ENCODE data around the gene ITGA8. TPM values are rescaled to one million over a fixed set of nuclear protein-coding genes. Genes with fewer than 3 reads are reported as not detected.

Gene ITGA8
- total and polyA plus RNA-seq, 4 donors = 4.7 to 55.2 (median 10.7) TPM

GRCh38 chr10:15751046-15751445 lies 31.3 kb upstream of the ITGA8 start:
- H3K9me3 ChIP-seq (ENCODE audit: control insufficient read depth, insufficient read depth, low read length) = no peaks in the 10 kb centered on the region
- H3K36me3 ChIP-seq (ENCODE audit: control insufficient read depth, insufficient read depth, low read length) = no peaks in the 10 kb centered on the region
- H3K4me3 ChIP-seq (ENCODE audit: low read depth, low read length) = no peak overlapping the region
- no peak for DNase-seq (ENCODE audit: low read depth in 4 of 6, low spot score in 6 of 6)
- WGBS (ENCODE audit: insufficient coverage) = no CpG with 5 or more reads among the region's 5 CpGs
- H3K27me3 ChIP-seq (ENCODE audit: control insufficient read depth, insufficient read depth, low read length) = no peaks in the 10 kb centered on the region
- H3K4me1 ChIP-seq (ENCODE audit: control insufficient read depth, insufficient read depth, low read length) = no peaks in the 10 kb centered on the region
- H3K27ac ChIP-seq (ENCODE audit: low read depth, low read length) = no peak overlapping the region

GRCh38 chr10:15748126-15748525 lies 28.4 kb upstream of the ITGA8 start:
- no peak overlapping the region for H3K27ac ChIP-seq (ENCODE audit: low read depth, low read length)
- DNase-seq (ENCODE audit: low read depth in 4 of 6, low spot score in 6 of 6) = peak in 2 of 6 donors; percentile 48 to 75
- H3K4me1 ChIP-seq (ENCODE audit: control insufficient read depth, insufficient read depth, low read length) = no peaks in the 10 kb centered on the region
- no peaks in the 10 kb centered on the region for H3K27me3 ChIP-seq (ENCODE audit: control insufficient read depth, insufficient read depth, low read length)
- WGBS (ENCODE audit: insufficient coverage) = no CpG with 5 or more reads among the region's 3 CpGs
- H3K9me3 ChIP-seq (ENCODE audit: control insufficient read depth, insufficient read depth, low read length) = no peaks in the 10 kb centered on the region
- no peaks in the 10 kb centered on the region for H3K36me3 ChIP-seq (ENCODE audit: control insufficient read depth, insufficient read depth, low read length)
- no peak overlapping the region for H3K4me3 ChIP-seq (ENCODE audit: low read depth, low read length)

GRCh38 chr10:15747632-15748031 lies 27.9 kb upstream of the ITGA8 start:
- Histone ChIP-seq H3K27ac (ENCODE audit: low read depth, low read length) (no peak overlapping the region), H3K27me3 (ENCODE audit: control insufficient read depth, insufficient read depth, low read length) (no peaks in the 10 kb centered on the region), H3K4me1 (ENCODE audit: control insufficient read depth, insufficient read depth, low read length) (no peaks in the 10 kb centered on the region), H3K4me3 (ENCODE audit: low read depth, low read length) (no peak overlapping the region), H3K9me3 (ENCODE audit: control insufficient read depth, insufficient read depth, low read length) (no peaks in the 10 kb centered on the region), H3K36me3 (ENCODE audit: control insufficient read depth, insufficient read depth, low read length) (no peaks in the 10 kb centered on the region)
- 42% methylated on average over 2 of the region's 3 CpGs for WGBS (ENCODE audit: insufficient coverage)
- DNase-seq (ENCODE audit: low read depth in 4 of 6, low spot score in 6 of 6) = no peak

- Histone ChIP-seq H3K4me1 (ENCODE audit: control insufficient read depth, insufficient read depth, low read length) (no peaks in the 10 kb centered on the region), H3K9me3 (ENCODE audit: control insufficient read depth, insufficient read depth, low read length) (no peaks in the 10 kb centered on the region), H3K4me3 (ENCODE audit: low read depth, low read length) (no peak overlapping the region), H3K36me3 (ENCODE audit: control insufficient read depth, insufficient read depth, low read length) (no peaks in the 10 kb centered on the region), H3K27ac (ENCODE audit: low read depth, low read length) (no peak overlapping the region), H3K27me3 (ENCODE audit: control insufficient read depth, insufficient read depth, low read length) (no peaks in the 10 kb centered on the region)
- WGBS (ENCODE audit: insufficient coverage) = no CpG with 5 or more reads among the region's 1 CpG
- DNase-seq (ENCODE audit: low read depth in 4 of 6, low spot score in 6 of 6) = peak in 1 of 6 donors; percentile 16
Observed at GRCh38 chr10:15745751-15746150, 26.0 kb upstream of the ITGA8 start.

GRCh38 chr10:15744217-15744865 lies 24.6 kb upstream of the ITGA8 start:
- H3K27me3 ChIP-seq (ENCODE audit: control insufficient read depth, insufficient read depth, low read length) = no peaks in the 10 kb centered on the region
- WGBS (ENCODE audit: insufficient coverage) = 75% methylated on average over 2 of the region's 7 CpGs
- H3K4me3 ChIP-seq (ENCODE audit: low read depth, low read length) = no peak overlapping the region
- DNase-seq (ENCODE audit: low read depth in 4 of 6, low spot score in 6 of 6) = peak in 1 of 6 donors; percentile 31
- H3K9me3 ChIP-seq (ENCODE audit: control insufficient read depth, insufficient read depth, low read length) = no peaks in the 10 kb centered on the region
- no peak overlapping the region for H3K27ac ChIP-seq (ENCODE audit: low read depth, low read length)
- H3K4me1 ChIP-seq (ENCODE audit: control insufficient read depth, insufficient read depth, low read length) = no peaks in the 10 kb centered on the region
- no peaks in the 10 kb centered on the region for H3K36me3 ChIP-seq (ENCODE audit: control insufficient read depth, insufficient read depth, low read length)

GRCh38 chr10:15743443-15743842 lies 23.7 kb upstream of the ITGA8 start:
- H3K4me1 ChIP-seq (ENCODE audit: control insufficient read depth, insufficient read depth, low read length) = no peaks in the 10 kb centered on the region
- WGBS (ENCODE audit: insufficient coverage) = 83% methylated on average over 2 of the region's 2 CpGs
- no peaks in the 10 kb centered on the region for H3K27me3 ChIP-seq (ENCODE audit: control insufficient read depth, insufficient read depth, low read length)

GRCh38 chr10:15742836-15743235 lies 23.1 kb upstream of the ITGA8 start:
- no peaks in the 10 kb centered on the region for H3K36me3 ChIP-seq (ENCODE audit: control insufficient read depth, insufficient read depth, low read length)
- no peak overlapping the region for H3K4me3 ChIP-seq (ENCODE audit: low read depth, low read length)
- no peaks in the 10 kb centered on the region for H3K9me3 ChIP-seq (ENCODE audit: control insufficient read depth, insufficient read depth, low read length)
- no peak overlapping the region for H3K27ac ChIP-seq (ENCODE audit: low read depth, low read length)
- no peak for DNase-seq (ENCODE audit: low read depth in 4 of 6, low spot score in 6 of 6)
- no peaks in the 10 kb centered on the region for H3K27me3 ChIP-seq (ENCODE audit: control insufficient read depth, insufficient read depth, low read length)
- WGBS (ENCODE audit: insufficient coverage) = no CpG with 5 or more reads among the region's 3 CpGs
- H3K4me1 ChIP-seq (ENCODE audit: control insufficient read depth, insufficient read depth, low read length) = no peaks in the 10 kb centered on the region

More at GRCh38 chr10:15743443-15743842, 23.7 kb upstream of the ITGA8 start:
- no peaks in the 10 kb centered on the region for H3K9me3 ChIP-seq (ENCODE audit: control insufficient read depth, insufficient read depth, low read length)
- no peak for DNase-seq (ENCODE audit: low read depth in 4 of 6, low spot score in 6 of 6)
- no peaks in the 10 kb centered on the region for H3K36me3 ChIP-seq (ENCODE audit: control insufficient read depth, insufficient read depth, low read length)
- no peak overlapping the region for H3K4me3 ChIP-seq (ENCODE audit: low read depth, low read length)
- H3K27ac ChIP-seq (ENCODE audit: low read depth, low read length) = no peak overlapping the region

- H3K27ac ChIP-seq (ENCODE audit: low read depth, low read length) = no peak overlapping the region
- H3K36me3 ChIP-seq (ENCODE audit: control insufficient read depth, insufficient read depth, low read length) = no peaks in the 10 kb centered on the region
- no peaks in the 10 kb centered on the region for H3K27me3 ChIP-seq (ENCODE audit: control insufficient read depth, insufficient read depth, low read length)
- no peaks in the 10 kb centered on the region for H3K9me3 ChIP-seq (ENCODE audit: control insufficient read depth, insufficient read depth, low read length)
- no peak overlapping the region for H3K4me3 ChIP-seq (ENCODE audit: low read depth, low read length)
- H3K4me1 ChIP-seq (ENCODE audit: control insufficient read depth, insufficient read depth, low read length) = no peaks in the 10 kb centered on the region
- WGBS (ENCODE audit: insufficient coverage) = no CpG with 5 or more reads among the region's 5 CpGs
- no peak for DNase-seq (ENCODE audit: low read depth in 4 of 6, low spot score in 6 of 6)
Observed at GRCh38 chr10:15742102-15742501, 22.4 kb upstream of the ITGA8 start.

GRCh38 chr10:15741581-15741980 lies 21.9 kb upstream of the ITGA8 start:
- 100% methylated on average over 1 of the region's 5 CpGs for WGBS (ENCODE audit: insufficient coverage)

GRCh38 chr10:15740261-15740660 lies 20.5 kb upstream of the ITGA8 start:
- Histone ChIP-seq H3K36me3 (ENCODE audit: control insufficient read depth, insufficient read depth, low read length) (no peaks in the 10 kb centered on the region), H3K27ac (ENCODE audit: low read depth, low read length) (no peak overlapping the region), H3K27me3 (ENCODE audit: control insufficient read depth, insufficient read depth, low read length) (no peaks in the 10 kb centered on the region), H3K9me3 (ENCODE audit: control insufficient read depth, insufficient read depth, low read length) (no peaks in the 10 kb centered on the region), H3K4me3 (ENCODE audit: low read depth, low read length) (no peak overlapping the region), H3K4me1 (ENCODE audit: control insufficient read depth, insufficient read depth, low read length) (peaks cover 7% of the 10 kb centered on the region)
- WGBS (ENCODE audit: insufficient coverage) = no CpG with 5 or more reads among the region's 6 CpGs
- DNase-seq (ENCODE audit: low read depth in 4 of 6, low spot score in 6 of 6) = no peak

More at GRCh38 chr10:15741581-15741980, 21.9 kb upstream of the ITGA8 start:
- Histone ChIP-seq H3K9me3 (ENCODE audit: control insufficient read depth, insufficient read depth, low read length) (no peaks in the 10 kb centered on the region), H3K4me1 (ENCODE audit: control insufficient read depth, insufficient read depth, low read length) (no peaks in the 10 kb centered on the region), H3K27ac (ENCODE audit: low read depth, low read length) (no peak overlapping the region), H3K4me3 (ENCODE audit: low read depth, low read length) (no peak overlapping the region), H3K36me3 (ENCODE audit: control insufficient read depth, insufficient read depth, low read length) (no peaks in the 10 kb centered on the region), H3K27me3 (ENCODE audit: control insufficient read depth, insufficient read depth, low read length) (no peaks in the 10 kb centered on the region)
- DNase-seq (ENCODE audit: low read depth in 4 of 6, low spot score in 6 of 6) = peak in 1 of 6 donors; percentile 14
